Measurements from ENCODE around the gene MTCH1. TPM values are rescaled to one million over a fixed set of nuclear protein-coding genes. Genes with fewer than 3 reads are reported as not detected.
"Not testable (repeated sequence)": the region's sequence is repeated elsewhere in the genome, so short reads cannot be mapped to it uniquely, and the experiment has no call there.

The MTCH1 gene
- total and polyA plus RNA-seq, 2 experiments from 2014 or later: 108 to 271 TPM

DNA sequence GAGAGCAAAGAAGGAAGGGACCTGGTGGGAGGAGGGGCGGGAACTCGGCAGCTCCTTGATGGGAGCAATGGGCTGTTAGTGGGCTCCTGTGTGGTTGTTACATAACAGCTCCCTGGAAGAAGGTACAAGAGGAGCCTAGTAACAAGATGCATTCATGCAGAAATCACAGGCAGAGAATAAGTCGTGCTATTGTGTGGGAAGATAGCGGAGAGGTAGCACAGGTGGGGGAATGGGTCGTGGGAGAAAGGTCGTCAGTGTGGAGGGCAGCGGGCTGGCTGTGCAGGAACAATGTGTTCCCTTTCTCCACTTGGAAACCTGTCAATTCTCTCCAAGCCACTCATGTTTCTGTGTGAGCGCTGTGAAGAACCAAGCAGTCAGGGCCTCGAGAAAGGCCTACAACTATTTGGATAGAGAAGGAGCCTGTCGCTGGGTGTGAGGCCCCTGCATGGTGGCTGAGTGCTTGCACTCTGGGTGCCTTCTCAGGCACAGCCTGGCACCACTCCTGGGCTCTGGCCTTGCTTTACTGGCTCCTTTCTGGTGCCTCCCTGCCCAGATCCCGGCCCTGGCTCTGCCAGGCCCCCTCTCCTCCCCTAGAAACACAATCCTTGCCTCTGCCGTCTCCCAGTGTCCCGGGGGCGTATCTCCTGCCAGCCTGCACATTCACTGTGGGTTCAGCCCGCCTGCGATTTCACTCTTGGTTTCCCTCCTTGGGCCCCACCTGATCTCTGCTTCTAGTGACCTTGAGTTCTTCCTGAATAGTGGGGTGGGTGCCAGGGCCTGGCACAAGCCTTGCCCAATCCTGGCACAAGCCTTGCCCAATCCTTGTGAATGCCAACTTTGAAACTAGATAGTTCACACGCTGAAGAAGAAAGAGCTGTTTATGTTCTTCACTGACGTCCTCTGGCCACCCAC is 12.1 kb upstream of the MTCH1 start (continued):
- TF ChIP-seq, protein P1, sequence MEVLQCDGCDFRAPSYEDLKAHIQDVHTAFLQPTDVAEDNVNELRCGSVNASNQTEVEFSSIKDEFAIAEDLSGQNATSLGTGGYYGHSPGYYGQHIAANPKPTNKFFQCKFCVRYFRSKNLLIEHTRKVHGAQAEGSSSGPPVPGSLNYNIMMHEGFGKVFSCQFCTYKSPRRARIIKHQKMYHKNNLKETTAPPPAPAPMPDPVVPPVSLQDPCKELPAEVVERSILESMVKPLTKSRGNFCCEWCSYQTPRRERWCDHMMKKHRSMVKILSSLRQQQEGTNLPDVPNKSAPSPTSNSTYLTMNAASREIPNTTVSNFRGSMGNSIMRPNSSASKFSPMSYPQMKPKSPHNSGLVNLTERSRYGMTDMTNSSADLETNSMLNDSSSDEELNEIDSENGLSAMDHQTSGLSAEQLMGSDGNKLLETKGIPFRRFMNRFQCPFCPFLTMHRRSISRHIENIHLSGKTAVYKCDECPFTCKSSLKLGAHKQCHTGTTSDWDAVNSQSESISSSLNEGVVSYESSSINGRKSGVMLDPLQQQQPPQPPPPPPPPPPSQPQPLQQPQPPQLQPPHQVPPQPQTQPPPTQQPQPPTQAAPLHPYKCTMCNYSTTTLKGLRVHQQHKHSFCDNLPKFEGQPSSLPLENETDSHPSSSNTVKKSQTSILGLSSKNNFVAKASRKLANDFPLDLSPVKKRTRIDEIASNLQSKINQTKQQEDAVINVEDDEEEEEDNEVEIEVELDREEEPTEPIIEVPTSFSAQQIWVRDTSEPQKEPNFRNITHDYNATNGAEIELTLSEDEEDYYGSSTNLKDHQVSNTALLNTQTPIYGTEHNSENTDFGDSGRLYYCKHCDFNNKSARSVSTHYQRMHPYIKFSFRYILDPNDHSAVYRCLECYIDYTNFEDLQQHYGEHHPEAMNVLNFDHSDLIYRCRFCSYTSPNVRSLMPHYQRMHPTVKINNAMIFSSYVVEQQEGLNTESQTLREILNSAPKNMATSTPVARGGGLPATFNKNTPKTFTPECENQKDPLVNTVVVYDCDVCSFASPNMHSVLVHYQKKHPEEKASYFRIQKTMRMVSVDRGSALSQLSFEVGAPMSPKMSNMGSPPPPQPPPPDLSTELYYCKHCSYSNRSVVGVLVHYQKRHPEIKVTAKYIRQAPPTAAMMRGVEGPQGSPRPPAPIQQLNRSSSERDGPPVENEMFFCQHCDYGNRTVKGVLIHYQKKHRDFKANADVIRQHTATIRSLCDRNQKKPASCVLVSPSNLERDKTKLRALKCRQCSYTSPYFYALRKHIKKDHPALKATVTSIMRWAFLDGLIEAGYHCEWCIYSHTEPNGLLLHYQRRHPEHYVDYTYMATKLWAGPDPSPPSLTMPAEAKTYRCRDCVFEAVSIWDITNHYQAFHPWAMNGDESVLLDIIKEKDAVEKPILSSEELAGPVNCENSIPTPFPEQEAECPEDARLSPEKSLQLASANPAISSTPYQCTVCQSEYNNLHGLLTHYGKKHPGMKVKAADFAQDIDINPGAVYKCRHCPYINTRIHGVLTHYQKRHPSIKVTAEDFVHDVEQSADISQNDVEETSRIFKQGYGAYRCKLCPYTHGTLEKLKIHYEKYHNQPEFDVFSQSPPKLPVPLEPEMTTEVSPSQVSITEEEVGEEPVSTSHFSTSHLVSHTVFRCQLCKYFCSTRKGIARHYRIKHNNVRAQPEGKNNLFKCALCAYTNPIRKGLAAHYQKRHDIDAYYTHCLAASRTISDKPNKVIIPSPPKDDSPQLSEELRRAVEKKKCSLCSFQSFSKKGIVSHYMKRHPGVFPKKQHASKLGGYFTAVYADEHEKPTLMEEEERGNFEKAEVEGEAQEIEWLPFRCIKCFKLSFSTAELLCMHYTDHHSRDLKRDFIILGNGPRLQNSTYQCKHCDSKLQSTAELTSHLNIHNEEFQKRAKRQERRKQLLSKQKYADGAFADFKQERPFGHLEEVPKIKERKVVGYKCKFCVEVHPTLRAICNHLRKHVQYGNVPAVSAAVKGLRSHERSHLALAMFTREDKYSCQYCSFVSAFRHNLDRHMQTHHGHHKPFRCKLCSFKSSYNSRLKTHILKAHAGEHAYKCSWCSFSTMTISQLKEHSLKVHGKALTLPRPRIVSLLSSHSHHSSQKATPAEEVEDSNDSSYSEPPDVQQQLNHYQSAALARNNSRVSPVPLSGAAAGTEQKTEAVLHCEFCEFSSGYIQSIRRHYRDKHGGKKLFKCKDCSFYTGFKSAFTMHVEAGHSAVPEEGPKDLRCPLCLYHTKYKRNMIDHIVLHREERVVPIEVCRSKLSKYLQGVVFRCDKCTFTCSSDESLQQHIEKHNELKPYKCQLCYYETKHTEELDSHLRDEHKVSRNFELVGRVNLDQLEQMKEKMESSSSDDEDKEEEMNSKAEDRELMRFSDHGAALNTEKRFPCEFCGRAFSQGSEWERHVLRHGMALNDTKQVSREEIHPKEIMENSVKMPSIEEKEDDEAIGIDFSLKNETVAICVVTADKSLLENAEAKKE (CRISPR knock-in tag; IDR thresholded peaks at IDR 0.05): no peak
- TF ChIP-seq, protein P2, sequence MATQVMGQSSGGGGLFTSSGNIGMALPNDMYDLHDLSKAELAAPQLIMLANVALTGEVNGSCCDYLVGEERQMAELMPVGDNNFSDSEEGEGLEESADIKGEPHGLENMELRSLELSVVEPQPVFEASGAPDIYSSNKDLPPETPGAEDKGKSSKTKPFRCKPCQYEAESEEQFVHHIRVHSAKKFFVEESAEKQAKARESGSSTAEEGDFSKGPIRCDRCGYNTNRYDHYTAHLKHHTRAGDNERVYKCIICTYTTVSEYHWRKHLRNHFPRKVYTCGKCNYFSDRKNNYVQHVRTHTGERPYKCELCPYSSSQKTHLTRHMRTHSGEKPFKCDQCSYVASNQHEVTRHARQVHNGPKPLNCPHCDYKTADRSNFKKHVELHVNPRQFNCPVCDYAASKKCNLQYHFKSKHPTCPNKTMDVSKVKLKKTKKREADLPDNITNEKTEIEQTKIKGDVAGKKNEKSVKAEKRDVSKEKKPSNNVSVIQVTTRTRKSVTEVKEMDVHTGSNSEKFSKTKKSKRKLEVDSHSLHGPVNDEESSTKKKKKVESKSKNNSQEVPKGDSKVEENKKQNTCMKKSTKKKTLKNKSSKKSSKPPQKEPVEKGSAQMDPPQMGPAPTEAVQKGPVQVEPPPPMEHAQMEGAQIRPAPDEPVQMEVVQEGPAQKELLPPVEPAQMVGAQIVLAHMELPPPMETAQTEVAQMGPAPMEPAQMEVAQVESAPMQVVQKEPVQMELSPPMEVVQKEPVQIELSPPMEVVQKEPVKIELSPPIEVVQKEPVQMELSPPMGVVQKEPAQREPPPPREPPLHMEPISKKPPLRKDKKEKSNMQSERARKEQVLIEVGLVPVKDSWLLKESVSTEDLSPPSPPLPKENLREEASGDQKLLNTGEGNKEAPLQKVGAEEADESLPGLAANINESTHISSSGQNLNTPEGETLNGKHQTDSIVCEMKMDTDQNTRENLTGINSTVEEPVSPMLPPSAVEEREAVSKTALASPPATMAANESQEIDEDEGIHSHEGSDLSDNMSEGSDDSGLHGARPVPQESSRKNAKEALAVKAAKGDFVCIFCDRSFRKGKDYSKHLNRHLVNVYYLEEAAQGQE (IDR thresholded peaks at IDR 0.05; ENCODE audit: unreplicated experiment): no peak
- no peak for TF ChIP-seq ZNF114 (CRISPR knock-in tag; IDR thresholded peaks at IDR 0.05)

GRCh38 chr6:36990401-36990800 is 4.4 kb upstream of the MTCH1 start:
- not testable (repeated sequence) for H2AFZ ChIP-seq; H3K36me3 Mint-ChIP-seq (ENCODE audit: low read depth); H3K36me3 ChIP-seq (ENCODE audit: insufficient read depth); H3K27ac ChIP-seq (ENCODE audit: low read depth); H3K79me2 ChIP-seq (replicated peaks; ENCODE audit: insufficient read depth); H3K4me3 ChIP-seq; H3K27ac Mint-ChIP-seq; H3K4me3 Mint-ChIP-seq; H3K27me3 Mint-ChIP-seq (ENCODE audit: insufficient read depth, low read depth, poor library complexity); ATAC-seq; H3K9me3 Mint-ChIP-seq; DNase-seq (ENCODE audit: low spot score); H3K27me3 ChIP-seq (ENCODE audit: insufficient read depth); H3K9me2 ChIP-seq (ENCODE audit: insufficient read depth); H4K20me1 ChIP-seq (replicated peaks; ENCODE audit: insufficient read depth); H3K4me2 ChIP-seq; H3F3A ChIP-seq (replicated peaks; ENCODE audit: low read depth); H3K4me1 Mint-ChIP-seq
- H3K4me1 ChIP-seq (ENCODE audit: insufficient read depth): peaks cover 10% of the 10 kb centered on the region
